Right ventricle myocardium superior (tissue), 1 donor: ENCODE results near the gene GIN1. TPM values are rescaled to one million over a fixed set of nuclear protein-coding genes. Genes with fewer than 3 reads are reported as not detected.
"Not testable (repeated sequence)": the region's sequence is repeated elsewhere in the genome, so short reads cannot be mapped to it uniquely, and the experiment has no call there.

Experiments
- ATAC-seq: fragments of 200-7000 bp; cut with Tn5 transposase; one replicate; pipeline ENCODE4 v1.9.1; 2020; ENCODE audit warnings: mild to moderate bottlenecking; ENCODE audit not compliant: poor library complexity
- DNase-seq: peaks from one replicate; pipeline ENCODE4 v3.0.0-alpha.2; 2020
- intact Hi-C: fragments of 100-400 bp; cut with DNase I; formaldehyde crosslinking; loops from one replicate; pipeline ENCODE4 v1.11.2; 2022
- total RNA-seq: library from RNA; stranded (reverse); fragmentation: NEBNext Ultra II Directional; extraction: Animal tissue kit (Norgen Biotek cat#: 25700); gene quantifications from one replicate; pipeline ENCODE4 v1.2.1, GENCODE V29; 2021
- donor health status: DM: no; HTN: yes; CAD: no; lungs with severe emphysema.

Gene GIN1
- total RNA-seq, 1 donor from 2014 or later, result 16.2 TPM

- no peak for ATAC-seq
- intact Hi-C loops, result no loop called here
- DNase-seq, result no peak
These were observed 2.4 kb downstream of the GIN1 start for GRCh38 chr5:103117471-103117991.

DNA sequence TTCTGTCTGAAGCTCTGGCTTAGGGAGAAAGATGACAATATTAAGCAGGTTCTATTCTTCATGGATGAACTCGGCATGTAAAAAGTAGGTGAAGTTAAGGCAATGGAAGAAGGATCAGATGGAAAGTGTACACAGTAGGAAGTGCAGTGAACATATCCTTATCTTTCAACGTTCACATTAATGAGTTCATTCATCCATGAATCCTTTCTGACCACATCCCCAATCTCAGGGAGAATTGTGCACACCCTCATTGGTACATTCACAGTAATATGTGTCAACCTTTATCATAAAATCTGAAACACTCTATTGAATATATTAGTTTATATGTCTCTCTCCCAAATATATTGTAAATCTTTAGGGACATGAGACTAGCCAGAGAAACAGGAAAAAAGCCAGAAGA is 5.5 kb downstream of the GIN1 start:
- no peak for ATAC-seq
- intact Hi-C loops, result no loop called here

DNA sequence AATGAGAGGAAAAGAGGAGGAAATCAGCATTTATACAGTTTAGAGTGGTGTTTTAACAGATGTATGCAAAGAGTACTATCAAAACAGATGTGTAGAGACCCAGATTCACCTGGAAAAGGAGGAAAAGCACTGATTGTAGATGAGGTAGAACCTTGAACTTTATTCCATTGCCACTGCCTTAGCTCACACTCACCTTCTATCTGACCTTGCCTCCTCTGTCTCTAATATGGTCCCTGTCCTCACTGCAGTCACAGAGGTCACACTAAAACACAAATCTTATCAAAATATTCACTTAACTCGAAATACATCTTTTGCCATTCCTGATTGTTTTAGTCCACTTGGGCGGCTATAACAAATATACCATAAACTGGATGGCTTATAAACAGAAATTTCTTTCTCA is 7.0 kb downstream of the GIN1 start:
- ATAC-seq (peak; percentile 60), DNase-seq (no peak)
- intact Hi-C loops, result no loop called here

More for the DNA sequence above, 5.5 kb downstream of the GIN1 start:
- no peak for DNase-seq

DNA sequence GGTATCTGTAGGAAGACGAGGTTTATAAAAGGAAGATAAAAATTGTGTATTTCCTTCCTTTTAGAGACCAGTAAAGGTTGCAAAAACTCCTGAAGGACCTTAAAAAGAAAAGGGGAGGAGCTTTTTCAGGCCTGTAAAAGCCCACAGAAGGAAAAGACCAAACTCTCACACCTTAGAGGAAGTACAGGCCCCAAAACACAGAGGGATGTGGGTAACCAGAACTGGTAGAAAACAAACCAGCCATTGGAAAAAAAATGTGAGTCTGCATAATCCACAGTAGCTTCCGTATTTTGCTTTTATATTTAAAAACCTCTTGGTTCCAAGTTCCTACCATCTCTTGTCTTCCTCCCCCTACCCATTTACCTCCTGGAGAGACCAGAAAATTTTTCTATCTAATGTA is 8.5 kb downstream of the GIN1 start:
- intact Hi-C loops, result no loop called here
- no peak for DNase-seq
- ATAC-seq, result no peak

DNA sequence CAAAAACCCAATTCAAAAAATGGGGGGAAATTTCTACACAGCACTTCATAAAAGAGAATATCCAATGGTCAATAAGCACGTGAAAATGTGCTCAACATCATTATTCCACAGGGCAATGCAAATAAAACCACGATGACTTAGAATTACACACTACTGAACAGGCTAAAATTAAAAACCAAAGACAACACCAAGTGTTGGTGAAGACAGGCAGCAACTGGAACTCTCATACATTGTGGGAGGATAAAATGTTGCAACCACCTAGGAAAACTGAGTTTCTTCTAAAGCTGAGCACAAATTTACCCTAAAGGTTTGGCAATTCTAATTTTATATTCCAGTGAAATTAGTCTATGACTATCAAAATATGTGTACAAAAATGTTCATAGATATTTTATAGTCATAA is 9.5 kb downstream of the GIN1 start:
- DNase-seq, result no peak
- ATAC-seq, result no peak
- intact Hi-C loops, result no loop called here

- DNase-seq, result no peak
- intact Hi-C loops, result no loop called here
- ATAC-seq, result no peak
These were observed 10.7 kb downstream of the GIN1 start for GRCh38 chr5:103109277-103109676.

- intact Hi-C loops, result no loop called here
These were observed 11.9 kb downstream of the GIN1 start for GRCh38 chr5:103108086-103108485.

GRCh38 chr5:103102234-103102633 is 17.7 kb downstream of the GIN1 start:
- ATAC-seq (no peak), DNase-seq (no peak)
- intact Hi-C loops, result no loop called here

More at GRCh38 chr5:103108086-103108485, 11.9 kb downstream of the GIN1 start:
- DNase-seq, result no peak
- ATAC-seq, result no peak

- ATAC-seq (no peak), DNase-seq (no peak)
- intact Hi-C loops, result no loop called here
These were observed 18.7 kb downstream of the GIN1 start for GRCh38 chr5:103101079-103101750.

DNA sequence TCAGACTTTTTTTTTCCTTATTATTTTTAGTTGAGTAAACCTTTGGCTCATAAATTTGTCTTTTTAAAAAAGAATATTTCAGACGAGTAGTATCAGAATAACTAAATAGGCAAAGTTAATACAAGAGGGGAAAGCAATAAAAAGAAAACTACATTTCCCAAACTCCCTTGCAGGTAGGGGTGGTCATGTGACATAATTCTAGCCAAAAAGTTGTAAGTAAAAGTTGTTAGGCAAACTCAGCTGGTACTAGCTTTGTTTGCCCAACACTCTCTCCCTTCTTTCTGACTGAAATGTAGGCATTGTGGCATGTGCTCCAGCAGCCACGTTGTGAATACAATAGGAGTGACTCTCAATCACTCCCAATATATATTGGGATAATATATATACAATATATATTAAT is 20.9 kb downstream of the GIN1 start:
- ATAC-seq (no peak), DNase-seq (no peak)
- intact Hi-C loops, result no loop called here

GRCh38 chr5:103094737-103095136 is 25.2 kb downstream of the GIN1 start:
- intact Hi-C loops, result no loop called here

DNA sequence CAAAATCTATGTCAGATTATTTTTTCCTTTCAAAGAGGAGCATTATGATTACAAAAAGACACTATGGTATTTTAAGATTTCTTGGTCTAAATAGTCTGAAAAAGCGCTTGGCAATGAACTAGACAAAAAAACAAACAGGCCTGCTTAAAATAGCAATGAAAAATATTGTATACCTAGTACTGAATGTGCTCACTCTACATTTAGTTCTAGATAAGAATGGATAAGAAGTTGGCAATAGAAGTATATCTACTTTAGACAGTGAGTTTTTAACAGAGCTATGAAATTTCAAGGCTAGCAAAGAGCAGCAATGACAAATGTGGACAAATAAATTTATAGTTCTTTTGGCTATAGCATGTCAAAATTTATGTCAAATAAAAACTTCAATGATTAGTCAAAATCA is 26.2 kb downstream of the GIN1 start:
- DNase-seq, result no peak
- ATAC-seq, result peak; percentile 84
- intact Hi-C loops, result no loop called here

More at GRCh38 chr5:103094737-103095136, 25.2 kb downstream of the GIN1 start:
- ATAC-seq (peak; percentile 75), DNase-seq (no peak)

DNA sequence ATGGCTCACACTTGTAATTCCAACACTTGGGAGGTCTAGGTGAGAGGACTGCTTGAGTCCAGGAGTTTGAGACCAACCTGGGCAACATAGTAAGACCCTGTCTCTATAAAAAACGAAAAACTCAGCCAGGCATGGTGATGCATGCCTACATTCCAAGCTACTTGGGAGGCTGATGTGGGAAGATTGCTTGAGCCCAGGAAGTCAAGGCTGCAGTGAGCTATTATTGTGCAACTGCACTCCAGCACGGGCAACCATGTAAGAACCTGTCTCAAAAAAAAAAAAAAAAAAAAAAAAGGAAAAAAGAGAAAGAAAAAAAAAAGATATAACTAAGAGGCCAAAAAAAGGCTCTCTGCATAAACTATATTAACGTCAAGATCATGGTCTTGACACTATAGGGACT is 27.3 kb downstream of the GIN1 start:
- no peak for ATAC-seq
- intact Hi-C loops, result no loop called here
- no peak for DNase-seq

GRCh38 chr5:103090791-103091190 is 29.1 kb downstream of the GIN1 start:
- no peak for ATAC-seq

GRCh38 chr5:103089272-103089671 is 30.7 kb downstream of the GIN1 start:
- intact Hi-C loops, result no loop called here
- no peak for ATAC-seq
- no peak for DNase-seq

More at GRCh38 chr5:103090791-103091190, 29.1 kb downstream of the GIN1 start:
- DNase-seq, result no peak
- intact Hi-C loops, result no loop called here

DNA sequence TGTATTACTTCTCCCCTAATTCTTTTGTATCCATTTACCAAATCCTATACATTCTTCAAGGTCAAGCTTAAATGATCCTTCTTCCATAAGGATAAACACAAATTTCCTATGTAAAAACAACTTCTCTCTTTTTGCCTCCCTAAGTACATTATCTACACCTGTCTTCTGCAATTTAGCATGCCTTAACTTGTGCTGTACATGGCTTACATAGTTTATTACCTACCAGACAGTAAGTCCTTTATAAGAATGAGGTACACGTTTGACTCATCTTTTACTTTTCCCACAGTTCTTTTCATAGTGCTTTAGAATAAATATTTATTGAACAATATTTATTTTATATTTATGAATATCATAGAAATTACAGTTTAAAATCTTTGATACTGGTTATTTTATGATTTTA is 33.4 kb downstream of the GIN1 start:
- ATAC-seq (no peak), DNase-seq (no peak)
- intact Hi-C loops, result no loop called here

DNA sequence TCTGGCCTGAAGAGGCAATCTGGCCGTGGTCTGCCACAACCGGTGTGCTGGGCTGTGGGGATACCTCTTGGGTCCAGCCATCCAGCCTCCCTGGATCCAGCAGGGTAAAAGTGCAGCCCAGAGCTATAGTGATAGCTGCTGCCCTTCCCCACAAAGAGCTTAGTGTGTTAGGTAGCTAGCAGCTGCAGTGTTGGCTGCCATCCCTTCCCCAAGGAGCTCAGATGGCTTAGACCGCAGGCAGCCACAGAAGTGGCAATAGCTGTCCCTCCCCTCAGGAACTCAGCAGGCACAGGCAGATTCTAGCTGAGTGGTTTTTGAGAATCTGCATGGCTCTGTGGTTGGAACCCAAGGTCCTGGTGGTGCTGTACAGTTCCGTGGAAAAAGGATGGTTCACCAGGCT is 40.1 kb downstream of the GIN1 start:
- DNase-seq (no peak), ATAC-seq (no peak)
- intact Hi-C loops, result no loop called here

- intact Hi-C loops, result no loop called here
- DNase-seq (no peak), ATAC-seq (no peak)
These were observed 44.5 kb downstream of the GIN1 start for GRCh38 chr5:103075442-103075841.

- ATAC-seq, intact Hi-C loops, DNase-seq: not testable (repeated sequence)
These were observed 46.4 kb downstream of the GIN1 start for GRCh38 chr5:103073500-103073899.

DNA sequence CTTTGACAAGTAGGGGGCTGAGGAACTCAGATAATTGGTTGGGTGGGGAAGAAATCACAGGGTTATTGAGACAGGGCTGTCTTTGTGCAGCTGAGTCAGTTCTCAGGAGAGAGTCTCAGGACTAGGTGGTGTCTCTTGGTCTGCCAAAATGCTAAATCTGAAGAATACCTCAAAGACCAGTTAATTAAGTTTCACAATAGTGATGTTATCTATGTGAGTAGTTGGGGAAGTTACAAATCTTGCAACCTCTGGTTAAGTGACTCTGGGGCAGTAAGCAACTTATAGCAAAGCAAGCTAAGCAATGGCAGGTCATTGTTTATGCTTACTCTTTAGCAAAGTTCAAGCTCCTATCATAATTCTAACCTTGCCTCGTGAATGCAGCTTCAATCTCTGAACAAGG is 53.6 kb downstream of the GIN1 start:
- no peak for DNase-seq
- intact Hi-C loops, result no loop called here
- no peak for ATAC-seq
